ENCODE data around the gene EHBP1L1.

- no peak for TF ChIP-seq CTCF (conservative IDR thresholded peaks at IDR 0.05; ENCODE audit: low read length)
- no peak for TF ChIP-seq EZH2phosphoT487 (IDR thresholded peaks at IDR 0.05; ENCODE audit: borderline replicate concordance, low read depth, low read length)
These were observed 27.5 kb upstream of the EHBP1L1 start for GRCh38 chr11:65548395-65548794.

Data from OCI-LY7 (cell line).